GM18526 (cell line): ENCODE results near the gene PLCH2.

Experiments used
- POLR2A ChIP-seq: IDR thresholded peaks from 3 replicates; pipeline ENCODE4 v1.6.1; 2011; ENCODE audit not compliant: insufficient read length; ENCODE audit errors: extremely low read depth

The PLCH2 gene

GRCh38 chr1:2529784-2530512 lies 53.9 kb downstream of the PLCH2 start, which contains the start of gene HES5:
Gene HES5 (minus strand): TSS chr1:2530263. CDS start chr1:2530164, 99 bp downstream.
- TF ChIP-seq POLR2A, result no peak

DNA sequence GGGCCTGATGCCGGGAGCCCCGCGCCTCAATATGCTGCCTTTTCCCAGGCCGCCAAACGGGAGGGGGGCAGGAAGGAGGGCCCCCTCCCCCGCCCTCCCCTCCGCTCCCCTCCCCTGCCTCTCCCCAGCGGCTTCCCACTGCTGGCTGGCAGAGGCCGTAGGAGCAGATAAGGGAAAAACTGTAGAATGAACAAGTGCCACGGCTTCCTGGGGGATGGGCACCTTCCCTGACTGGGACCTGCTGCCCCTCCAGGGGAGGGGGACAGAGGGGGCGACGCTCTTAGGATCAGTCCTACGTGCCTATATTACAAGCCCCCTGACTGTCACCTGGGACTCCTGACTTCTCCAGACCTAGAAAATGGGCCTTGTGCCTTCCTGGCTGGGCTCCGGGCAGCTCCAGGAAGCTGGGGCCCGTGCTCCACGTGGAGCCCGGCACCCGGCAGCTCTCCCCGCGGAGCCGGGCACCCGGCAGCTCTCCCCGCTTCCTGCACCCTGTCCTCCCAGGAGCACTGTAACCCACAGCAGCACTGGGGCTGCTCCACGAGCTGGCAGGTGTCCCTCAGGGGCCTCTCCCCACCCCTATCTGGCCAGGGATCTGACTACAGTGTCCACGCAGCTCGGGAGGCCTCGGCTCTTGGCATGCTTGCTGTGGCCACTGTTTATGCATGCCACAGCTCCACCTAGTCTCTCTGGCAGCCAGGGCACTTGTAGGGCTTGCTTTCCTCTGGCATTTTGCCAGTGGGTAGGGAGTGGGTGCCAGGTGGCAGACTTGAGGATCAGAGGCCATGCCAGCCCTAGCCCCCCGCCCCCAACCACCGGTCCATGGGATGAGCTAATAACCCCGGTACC lies 54.6 kb downstream of the PLCH2 start:
- TF ChIP-seq POLR2A, result no peak

DNA sequence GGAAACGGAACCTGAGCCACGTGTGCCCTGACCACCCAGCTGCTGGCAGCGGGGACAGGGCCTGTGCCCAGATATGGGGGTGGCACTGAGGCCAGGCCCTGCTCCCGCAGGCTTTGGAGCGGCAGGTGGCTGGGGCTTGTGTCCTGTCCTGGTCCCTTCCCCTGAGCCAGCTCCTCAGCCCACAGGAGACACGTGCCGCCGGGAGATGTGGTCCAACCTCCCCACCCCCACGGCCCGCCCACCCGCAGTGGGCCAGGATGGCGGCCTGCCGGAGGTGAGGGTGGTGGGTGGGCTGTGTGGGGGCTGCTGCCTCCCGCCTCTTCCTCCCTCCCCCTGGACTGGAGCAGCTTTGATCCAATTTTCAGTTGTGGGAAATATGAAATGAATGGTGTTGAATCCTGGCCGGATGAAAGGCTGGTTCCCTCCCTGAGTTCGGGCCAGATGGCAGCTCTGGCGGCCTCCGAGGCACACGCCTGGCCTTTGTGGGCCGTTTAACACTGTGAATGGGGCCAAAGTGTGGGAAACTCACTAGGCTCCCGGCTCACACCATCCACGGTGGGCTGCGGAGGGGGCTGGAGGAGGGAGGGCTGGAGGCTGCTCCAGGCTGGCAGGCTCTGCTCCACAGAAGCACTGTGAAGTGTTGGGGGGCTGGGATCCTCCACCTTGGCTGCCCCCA lies 56.5 kb downstream of the PLCH2 start:
- TF ChIP-seq POLR2A, result no peak

- no peak for TF ChIP-seq POLR2A
These were observed 57.3 kb downstream of the PLCH2 start for GRCh38 chr1:2533365-2533764.

DNA sequence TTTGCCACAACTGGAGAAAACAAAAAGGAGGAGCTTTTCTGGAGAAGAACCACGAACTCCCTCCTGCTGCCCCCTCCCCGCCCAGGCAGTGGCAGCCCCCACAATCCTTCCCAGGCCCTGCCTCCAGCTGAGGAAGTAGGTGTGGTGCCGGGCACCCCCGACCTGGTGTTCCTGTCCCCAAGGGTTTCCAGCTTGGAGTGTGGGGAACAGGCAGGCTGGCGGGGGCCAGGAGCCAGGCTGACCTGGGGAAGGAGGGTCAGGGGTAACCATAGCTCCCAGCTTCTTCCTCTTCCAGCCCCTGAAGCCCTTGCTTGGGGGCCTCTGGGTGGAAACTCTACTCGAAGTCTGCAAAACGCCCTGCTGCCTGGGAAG lies 58.2 kb downstream of the PLCH2 start:
- TF ChIP-seq POLR2A, result no peak

DNA sequence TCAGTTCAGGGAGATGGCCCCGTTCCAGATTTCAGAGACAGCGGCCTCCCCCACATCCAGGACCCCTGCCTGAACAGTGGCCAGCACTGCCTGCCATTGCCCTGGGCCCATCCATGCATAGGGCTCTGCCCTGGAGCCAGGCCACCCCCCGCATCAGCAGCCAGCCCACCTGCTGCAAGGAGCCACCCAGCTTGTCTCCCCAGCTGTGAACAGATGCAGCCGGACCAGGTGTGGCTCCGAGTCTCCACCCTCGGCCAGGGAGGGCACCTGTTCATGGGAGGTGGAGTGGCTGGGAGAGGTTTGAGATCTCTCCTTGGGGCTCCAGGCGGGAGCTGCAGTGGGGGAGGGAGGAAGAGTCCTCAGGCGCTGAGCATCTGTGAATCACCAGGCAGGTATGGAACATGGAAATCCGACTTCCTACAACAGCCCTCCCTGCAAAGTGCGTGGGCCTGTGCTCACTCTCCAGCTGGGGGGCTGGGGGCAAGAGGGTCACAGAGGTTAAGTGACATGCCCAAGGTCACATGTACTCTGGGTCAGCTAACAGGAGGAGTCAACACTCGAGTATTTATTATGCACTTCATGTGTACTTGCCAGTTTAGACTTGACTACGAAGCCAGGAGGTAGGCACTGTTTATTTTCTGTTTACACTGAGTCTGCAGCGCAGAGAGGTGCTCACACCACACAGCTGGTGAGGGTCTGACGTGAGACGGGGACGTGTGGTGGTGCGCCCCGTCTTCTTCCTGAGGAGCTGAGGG lies 58.8 kb downstream of the PLCH2 start:
- TF ChIP-seq POLR2A, result no peak

DNA sequence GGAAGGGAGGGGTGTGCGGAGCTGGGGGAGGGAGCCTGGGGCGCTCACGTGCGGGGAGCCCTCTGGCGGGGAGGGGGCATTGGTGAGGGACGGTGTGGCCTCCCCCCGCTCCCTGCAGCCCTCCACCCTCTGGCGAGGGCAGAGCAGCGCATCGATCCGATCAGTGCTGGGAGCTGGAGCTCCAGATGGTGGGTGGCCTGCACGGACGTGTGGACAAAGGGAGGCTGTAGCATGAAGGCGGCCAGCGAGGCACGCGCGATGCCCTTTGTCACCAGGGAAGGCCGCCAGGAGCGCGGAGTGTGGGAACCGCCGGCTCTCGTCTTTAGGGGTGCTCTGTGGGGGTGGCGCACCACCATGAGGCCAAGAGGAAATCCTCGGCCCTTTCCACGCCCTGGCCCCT lies 59.4 kb downstream of the PLCH2 start:
- TF ChIP-seq POLR2A, result no peak

DNA sequence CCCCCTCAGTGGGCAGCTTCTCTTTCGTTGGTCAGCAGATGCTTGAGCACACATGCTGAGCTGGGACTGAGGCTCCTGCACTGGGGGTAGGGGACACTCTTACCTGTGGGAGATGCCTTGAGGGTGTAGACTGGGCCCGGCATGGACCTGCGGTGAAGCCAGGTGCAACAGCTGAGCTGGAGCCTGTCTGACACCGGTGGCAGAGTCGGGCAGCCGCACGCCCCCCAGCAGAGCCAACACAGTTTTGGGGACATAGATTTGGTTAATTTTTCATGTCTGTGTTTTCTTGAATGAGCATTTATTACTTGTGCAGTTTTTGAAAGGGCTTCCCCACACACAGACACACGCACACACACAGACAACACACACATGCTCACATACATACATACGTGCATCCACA lies 59.9 kb downstream of the PLCH2 start:
- TF ChIP-seq POLR2A, result no peak

DNA sequence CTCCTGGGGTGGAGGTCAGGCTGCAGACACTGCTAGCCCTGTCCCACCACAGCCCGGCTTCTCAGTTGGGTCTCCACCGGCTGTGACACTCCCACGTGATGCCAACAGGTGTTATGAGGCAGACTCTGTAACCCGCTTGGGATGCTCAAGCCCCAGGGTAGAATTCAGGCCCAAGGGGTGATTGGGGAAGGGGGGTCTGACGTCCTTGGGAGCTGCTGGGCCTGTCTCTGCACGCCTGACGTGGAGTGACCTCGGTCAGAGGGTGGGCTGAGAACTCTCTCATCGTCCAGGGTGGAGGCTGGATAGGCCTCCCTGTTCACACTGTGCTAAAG lies 61.7 kb downstream of the PLCH2 start:
- TF ChIP-seq POLR2A, result no peak

DNA sequence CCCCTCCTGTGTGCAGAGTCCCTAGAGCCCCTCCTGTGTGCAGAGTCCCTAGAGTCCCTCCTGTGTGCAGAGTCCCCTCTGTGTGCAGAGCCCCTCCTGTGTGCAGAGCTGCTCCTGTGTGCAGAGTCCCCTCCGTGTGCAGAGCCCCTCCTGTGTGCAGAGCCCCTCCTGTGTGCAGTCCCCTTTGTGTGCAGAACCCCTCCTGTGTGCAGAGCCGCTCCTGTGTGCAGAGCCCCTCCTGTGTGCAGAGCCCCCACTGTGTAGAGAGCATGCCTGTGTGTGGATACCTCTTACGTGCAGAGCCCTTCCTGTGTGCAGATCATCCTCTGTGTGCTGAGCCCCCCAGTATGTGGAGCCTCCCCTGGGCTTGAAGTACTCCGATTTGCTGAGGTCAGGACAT lies 62.3 kb downstream of the PLCH2 start:
- no peak for TF ChIP-seq POLR2A

DNA sequence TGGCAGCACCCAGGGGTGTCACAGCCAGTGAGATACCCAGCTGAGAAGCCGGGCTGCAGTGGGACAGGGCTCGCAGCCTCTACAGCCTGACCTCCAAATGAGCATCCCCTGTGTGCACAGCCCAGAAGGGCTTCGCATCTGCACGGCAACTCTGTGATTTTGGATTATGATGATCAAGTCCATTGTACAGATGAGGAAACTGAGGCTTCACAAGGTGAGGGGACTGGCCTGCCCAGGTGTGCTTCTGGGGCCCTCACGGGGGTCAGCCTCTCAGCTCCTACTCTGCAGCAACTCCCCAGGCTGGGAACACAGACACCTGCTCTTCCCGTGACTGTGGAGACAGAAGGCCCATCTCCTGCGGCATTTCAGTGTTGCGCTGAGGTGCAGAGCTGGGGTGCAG lies 62.8 kb downstream of the PLCH2 start:
- no peak for TF ChIP-seq POLR2A

GRCh38 chr1:2539312-2539907 lies 63.3 kb downstream of the PLCH2 start:
- no peak for TF ChIP-seq POLR2A

GRCh38 chr1:2540816-2541492 lies 64.9 kb downstream of the PLCH2 start:
- no peak for TF ChIP-seq POLR2A

- TF ChIP-seq POLR2A, result no peak
These were observed 65.6 kb downstream of the PLCH2 start for GRCh38 chr1:2541619-2542245.

- TF ChIP-seq POLR2A, result no peak
These were observed 66.3 kb downstream of the PLCH2 start for GRCh38 chr1:2542246-2542915.
